IMR-90 (cell line): ENCODE measurements around the gene AUTS2.

Experiments used
- CTCF ChIP-seq: conservative IDR thresholded peaks from 2 replicates; pipeline ENCODE4 v1.5.1; 2012; ENCODE audit warnings: mild to moderate bottlenecking, low read depth, low read length, improper control_type of control experiment
- MAFK ChIP-seq: IDR thresholded peaks from 2 replicates; pipeline ENCODE4 v1.6.1; 2012; ENCODE audit warnings: low read depth, low read length, improper control_type of control experiment
- RCOR1 ChIP-seq: IDR thresholded peaks from 2 replicates; pipeline ENCODE4 v1.6.1; 2012; ENCODE audit warnings: mild to moderate bottlenecking, low read length, improper control_type of control experiment; ENCODE audit not compliant: insufficient replicate concordance

DNA sequence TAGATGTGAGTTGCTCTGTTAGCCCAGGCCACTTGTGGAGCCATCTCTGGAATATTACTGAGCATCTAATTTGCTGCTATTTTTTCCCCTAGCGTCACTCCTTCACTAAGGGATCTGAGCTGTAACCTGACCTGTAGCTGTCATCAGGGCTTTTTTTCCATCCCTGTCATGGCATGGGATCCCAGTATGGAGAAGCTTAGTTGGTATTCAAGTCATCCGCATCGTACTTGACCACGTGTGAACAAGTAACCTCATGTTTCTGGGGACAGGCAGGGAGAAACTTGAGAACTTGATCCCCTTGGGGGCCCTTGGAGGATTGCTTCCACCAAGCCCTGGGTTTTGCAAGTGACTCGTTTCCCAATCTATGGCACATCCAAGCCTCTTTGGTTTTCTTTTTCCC lies 1059.3 kb downstream of the AUTS2 start:
- TF ChIP-seq MAFK, result no peak
- TF ChIP-seq CTCF, result no peak
- no peak for TF ChIP-seq RCOR1
